GM23248 (cell line): ENCODE results near the gene MBL2.

Experiments used
- EZH2 ChIP-seq: fragments of 200-600 bp; sonication (generic); IDR thresholded peaks from 2 replicates; pipeline ENCODE4 v1.6.1; 2018; ENCODE audit warnings: antibody characterized with exemption, mild to moderate bottlenecking; ENCODE audit not compliant: insufficient read depth, poor library complexity, severe bottlenecking
- EZH2phosphoT487 ChIP-seq: fragments of 200-600 bp; sonication (generic); IDR thresholded peaks from 2 replicates; pipeline ENCODE4 v1.6.1; 2018; ENCODE audit warnings: antibody characterized with exemption, moderate library complexity, mild to moderate bottlenecking, low read depth; ENCODE audit not compliant: insufficient read depth

DNA sequence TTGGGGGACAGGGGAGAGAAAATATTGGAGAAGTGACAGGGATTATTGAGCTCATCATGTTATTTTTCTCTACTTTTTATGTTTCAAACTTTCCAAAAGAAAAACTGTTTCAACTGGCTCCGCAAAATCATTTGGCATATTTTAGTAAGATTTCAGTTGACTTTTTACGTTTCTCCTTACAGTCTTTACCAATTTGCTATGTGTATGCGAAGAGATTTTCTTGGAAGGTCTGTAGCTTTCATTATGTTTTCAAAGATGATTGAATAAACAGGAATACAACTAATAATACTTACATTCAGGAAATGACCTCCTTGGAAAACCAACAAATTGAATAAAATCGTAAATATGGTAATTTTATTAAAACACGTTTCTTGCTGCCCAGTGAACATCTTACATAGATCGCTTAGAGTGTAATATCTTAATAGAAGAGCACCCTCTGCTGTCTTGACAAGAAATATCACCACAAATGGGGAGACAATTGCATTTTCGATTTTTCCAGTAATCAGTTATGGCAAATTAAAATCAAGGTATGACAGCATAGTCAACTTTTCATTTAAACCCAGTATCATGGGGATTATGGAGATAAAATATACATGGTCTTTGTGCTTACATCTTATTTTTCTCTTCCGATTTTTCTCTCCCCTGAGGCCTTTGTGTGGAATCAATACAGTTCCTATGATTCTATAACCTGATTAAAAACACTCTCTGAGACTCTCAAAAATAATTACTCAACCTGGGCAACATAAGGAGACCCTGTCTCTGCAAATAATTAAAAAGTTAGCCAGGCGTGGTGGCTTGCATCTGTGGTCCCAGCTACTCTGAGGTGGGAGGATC lies 43.1 kb downstream of the MBL2 start:
- TF ChIP-seq EZH2 (no peak), EZH2phosphoT487 (no peak)
